NOMO-1 treated with dmso at 0.1 percent for 144 hours (cell line): Measurements from ENCODE around the gene RAD9A.
"Not testable (repeated sequence)": the region's sequence is repeated elsewhere in the genome, so short reads cannot be mapped to it uniquely, and the experiment has no call there.

ENCODE experiments used
- DNase-seq: peaks from one replicate; lab custom pipeline; 2025; ENCODE audit not compliant: unreplicated experiment; lab: John Stamatoyannopoulos, UW

RAD9A gene

GRCh38 chr11:67422891-67423290, 31.1 kb downstream of the RAD9A start:
- no peak for DNase-seq

- DNase-seq, result no peak
These were observed 31.7 kb downstream of the RAD9A start for GRCh38 chr11:67423466-67423865.

GRCh38 chr11:67423891-67424613, 32.3 kb downstream of the RAD9A start:
- DNase-seq, result no peak

- not testable (repeated sequence) for DNase-seq
These were observed 35.6 kb downstream of the RAD9A start for GRCh38 chr11:67427364-67427859.

GRCh38 chr11:67428052-67429001, 36.5 kb downstream of the RAD9A start, which contains the start of gene RPS6KB2:
TSS of gene RPS6KB2 (plus strand) at chr11:67428494. CDS start at chr11:67428546, 52 bp downstream.
- DNase-seq, result peak; percentile 96

- no peak for DNase-seq
These were observed 37.4 kb downstream of the RAD9A start for GRCh38 chr11:67429038-67429668.

- DNase-seq, result no peak
These were observed 37.9 kb downstream of the RAD9A start for GRCh38 chr11:67429722-67430121.

- DNase-seq, result no peak
These were observed 39.8 kb downstream of the RAD9A start for GRCh38 chr11:67431346-67432249.

GRCh38 chr11:67432655-67433349, 41.0 kb downstream of the RAD9A start:
- no peak for DNase-seq

GRCh38 chr11:67433536-67434394, 42.0 kb downstream of the RAD9A start:
- no peak for DNase-seq

- no peak for DNase-seq
These were observed 42.7 kb downstream of the RAD9A start for GRCh38 chr11:67434395-67434881.

GRCh38 chr11:67435031-67435726, 43.4 kb downstream of the RAD9A start:
- no peak for DNase-seq

GRCh38 chr11:67435727-67436458, 44.1 kb downstream of the RAD9A start:
- no peak for DNase-seq

- no peak for DNase-seq
These were observed 44.8 kb downstream of the RAD9A start for GRCh38 chr11:67436459-67437081.

- DNase-seq, result no peak
These were observed 45.5 kb downstream of the RAD9A start, which contains the start of gene PTPRCAP for GRCh38 chr11:67437082-67437808. TSS of gene PTPRCAP (minus strand) at chr11:67437682. CDS start at chr11:67437619, 63 bp downstream.

- DNase-seq, result no peak
These were observed 46.0 kb downstream of the RAD9A start for GRCh38 chr11:67437809-67438157.
